ENCODE data around the gene FBF1.

FBF1 gene

DNA sequence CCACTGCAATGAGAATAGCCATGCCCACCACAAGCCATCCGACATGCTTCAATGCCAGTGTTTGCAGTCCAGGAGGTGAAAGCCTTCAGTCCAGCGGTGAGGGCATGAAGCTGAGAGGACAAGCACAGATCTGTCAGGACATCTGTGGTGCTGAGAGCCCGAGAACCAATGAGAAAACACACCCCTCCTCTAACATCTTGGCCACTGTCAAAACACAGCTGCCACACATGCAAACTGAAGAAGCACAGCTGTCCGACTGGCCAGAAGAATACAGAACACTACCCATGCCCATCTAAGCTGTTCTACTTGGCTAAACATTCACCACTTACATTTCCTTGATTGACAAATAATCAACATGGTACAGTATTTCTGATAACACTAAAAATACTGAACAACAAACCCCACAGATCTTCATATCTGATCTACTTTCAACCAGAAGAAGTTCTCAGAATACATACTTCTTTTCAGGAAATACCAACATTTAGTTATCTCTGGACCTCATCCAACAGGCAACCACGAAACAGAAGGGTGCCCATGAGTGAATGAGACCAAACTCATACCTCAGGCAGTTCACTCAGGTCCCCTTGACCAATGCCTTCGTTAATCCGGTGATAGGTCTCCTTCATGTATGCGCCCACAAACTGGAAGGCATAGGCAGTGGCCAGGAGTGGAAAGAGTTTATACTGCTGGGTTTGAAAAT, 10.2 kb upstream of the FBF1 start:
- peak; percentile 28 for DNase-seq

DNA sequence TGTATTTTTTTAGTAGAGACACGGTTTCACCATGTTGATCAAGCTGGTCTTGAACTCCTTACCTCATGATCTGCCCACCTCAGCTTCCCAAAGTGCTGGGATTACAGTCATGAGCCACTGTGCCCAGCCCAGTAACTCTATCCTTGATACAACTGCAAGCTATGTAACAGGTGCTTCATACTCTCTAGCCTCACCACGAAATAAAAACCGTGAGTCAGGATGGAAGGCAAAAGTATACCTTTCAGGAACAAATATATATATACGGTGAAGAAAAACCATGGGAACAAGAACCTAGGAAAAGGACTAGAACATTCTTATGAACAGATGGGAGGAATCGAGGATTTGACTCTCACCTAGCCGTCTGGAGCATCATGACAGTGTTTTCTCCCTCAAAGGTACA, 9.6 kb upstream of the FBF1 start:
- DNase-seq, result no peak

DNA sequence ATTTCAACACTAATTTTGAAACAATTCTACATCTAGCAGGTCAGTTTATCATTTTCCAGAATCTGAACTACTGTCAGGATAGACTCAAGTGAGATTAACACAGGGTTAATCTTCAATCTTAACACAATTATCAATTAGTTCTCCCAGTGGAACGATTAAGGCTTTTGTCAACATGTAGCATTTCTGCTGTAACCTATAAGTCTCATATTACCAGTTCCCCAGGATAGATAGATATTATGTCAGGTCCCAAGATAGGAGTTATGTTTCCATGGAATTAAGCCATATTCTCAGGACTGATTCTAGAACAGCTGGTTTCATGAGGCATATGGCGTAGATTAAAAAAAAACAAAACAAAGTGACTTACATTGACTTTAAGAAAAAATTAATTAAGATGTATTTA, 4.4 kb upstream of the FBF1 start:
- DNase-seq, result no peak

DNA sequence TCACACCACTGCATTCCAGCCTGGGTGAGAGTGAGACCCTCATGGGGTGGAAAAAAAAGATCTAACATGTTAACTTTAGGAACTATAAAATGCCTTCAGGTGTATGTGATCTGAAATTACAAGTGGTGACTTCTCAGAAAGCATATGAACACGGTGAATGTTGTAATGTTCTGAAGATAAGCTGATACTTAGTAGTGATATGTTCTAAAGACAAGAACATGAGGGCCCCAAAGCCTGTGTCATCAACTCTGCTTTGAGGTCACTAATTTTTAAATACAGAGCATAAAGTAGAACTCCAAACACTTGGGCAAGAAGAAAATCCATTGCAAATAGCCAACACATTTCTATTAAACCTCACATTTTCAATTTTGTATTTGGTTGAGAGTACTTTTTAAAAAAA, 2.6 kb upstream of the FBF1 start:
- DNase-seq, result no peak

DNA sequence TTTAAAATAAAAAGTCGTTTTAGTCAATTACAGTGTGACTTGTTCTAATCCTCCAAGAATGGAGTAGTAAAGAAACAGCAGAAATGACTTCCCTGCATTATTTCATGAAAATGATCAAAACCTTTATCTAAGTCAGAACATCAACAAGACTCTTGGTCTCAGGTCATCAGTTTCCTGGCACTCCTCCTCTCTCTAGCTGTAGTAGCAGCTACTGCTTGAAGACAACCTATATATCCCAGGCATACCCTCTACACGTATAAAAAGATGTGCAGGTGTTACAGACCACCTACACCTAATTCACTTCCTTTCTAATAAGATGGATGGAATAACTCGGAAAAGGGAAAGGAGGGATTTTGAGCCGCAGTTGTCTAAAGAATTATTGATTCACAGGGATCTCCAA, 1.6 kb upstream of the FBF1 start:
- no peak for DNase-seq

DNA sequence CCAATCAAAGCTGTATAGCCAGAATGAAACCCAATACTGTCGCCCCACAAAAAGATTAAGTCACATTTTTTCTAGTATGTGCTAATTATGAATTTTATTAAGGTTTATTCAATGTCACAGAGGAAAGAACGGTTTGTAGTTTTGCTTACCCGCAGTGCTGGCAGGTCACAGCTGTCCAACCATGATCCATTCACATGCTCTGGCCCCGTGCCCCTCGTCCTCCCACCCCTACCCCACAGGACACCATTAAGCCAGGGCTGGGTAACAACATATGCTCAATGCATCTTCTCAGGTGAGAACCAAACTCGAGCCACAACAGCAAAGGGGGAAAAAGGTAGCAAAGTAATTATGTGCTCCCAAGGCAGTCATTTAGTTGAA, 589 bp upstream of the FBF1 start:
- no peak for DNase-seq

DNA sequence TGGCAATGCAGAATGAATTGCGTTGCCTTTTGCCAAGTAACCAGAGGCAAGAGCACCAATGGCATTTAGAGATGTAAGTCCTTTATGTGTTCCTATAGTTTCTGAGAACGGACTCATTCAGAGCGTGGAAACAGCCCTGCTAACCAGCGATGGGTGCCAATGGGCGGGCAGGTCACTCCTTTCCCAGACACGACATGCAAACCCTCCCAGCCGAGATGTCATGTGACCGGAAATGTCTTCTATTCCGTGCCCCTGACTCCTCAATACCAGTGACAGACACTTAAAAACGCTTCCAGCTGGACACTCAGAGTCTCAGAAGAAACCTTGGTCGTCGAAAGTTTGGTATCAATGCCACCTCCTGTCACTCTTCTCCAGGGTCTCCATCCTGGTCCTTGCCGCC, 3.2 kb downstream of the FBF1 start:
- DNase-seq, result no peak

DNA sequence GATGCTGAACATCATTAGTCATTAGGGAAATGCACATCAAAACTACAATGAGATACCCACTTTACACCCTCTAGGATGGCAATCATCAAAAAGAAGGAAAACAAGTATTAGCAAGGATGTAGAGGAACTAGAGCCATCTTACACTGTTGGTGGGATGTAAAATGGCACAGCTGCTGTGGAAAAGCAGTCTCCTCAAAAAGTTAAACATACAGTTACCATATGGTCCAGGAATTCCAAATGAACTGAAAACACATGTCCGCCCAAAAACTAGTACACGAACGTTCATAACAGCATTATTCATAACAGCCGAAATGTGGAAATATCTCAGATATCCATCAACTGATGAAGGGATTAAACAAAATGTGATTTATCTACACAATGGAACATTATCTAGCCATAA, 7.0 kb downstream of the FBF1 start:
- DNase-seq, result peak; percentile 40

DNA sequence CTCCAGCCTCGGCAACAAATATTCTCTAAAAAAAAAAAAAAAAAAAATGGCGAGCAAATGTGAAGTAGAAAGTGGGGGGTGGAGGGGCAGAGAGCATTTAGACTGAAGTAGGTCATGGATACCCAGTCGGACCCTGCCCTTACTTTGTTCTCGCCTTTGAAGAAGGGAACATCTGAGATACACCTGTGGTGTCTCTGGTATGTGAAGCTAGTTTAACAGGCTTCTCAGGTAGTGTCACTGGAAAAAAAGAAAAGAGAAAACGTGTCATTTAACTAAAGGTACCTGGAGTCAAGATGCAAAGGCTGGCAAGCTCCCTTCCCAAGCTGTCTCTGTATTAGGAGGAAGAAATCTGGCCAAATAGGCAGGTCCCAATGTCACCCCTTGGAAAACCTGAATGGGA, 8.0 kb downstream of the FBF1 start:
- no peak for DNase-seq

DNA sequence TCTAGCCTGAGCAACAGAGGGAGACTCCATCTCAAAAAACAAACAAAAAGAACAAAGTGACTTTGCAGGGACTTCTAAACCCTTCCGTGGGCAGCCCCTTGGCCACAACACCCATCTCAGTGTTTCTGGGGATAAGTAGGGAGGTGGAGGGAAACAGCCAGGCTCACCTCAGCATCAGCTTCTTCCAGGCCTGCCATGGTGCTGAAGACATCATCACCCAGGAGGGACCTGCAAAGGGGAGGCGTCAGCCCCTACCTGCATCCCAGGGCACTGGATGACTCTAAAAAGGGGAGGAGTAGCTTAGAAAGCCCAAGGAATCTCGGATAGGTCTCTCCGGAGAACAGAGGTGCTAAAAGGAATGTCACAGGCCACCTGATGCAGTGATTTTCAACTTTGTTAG, 9.8 kb downstream of the FBF1 start:
- DNase-seq, result no peak

DNA sequence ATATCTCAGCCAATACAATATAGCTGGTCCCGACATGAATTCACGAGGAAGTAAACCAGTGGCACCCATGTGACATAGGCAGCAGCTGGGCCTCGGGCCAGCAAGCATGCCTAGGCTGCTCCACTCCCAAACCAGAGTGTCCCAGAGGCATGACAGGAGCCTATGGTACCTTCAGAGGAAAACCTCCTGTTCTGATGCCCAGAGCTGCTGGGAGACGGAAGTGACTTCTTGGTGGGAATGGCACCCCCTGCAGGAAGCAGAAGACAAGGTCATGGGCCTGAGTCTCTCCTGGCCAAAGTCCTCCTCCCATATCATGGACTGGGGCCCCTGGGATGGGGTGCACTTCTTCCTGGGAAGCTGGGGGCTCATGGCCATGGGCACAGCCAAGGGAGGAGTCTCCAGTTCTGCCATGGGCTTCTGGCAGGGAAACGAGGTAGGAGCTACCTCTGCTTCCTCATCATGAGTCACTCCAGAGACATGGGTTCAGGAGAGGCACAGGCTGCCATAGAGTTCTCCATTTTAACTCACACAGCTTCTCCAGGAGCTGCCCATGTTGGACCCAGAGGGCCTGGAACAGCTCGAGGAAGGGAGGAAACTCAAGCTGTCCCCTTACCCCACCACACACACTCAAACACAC, 13.4 kb downstream of the FBF1 start:
- DNase-seq, result no peak

DNA sequence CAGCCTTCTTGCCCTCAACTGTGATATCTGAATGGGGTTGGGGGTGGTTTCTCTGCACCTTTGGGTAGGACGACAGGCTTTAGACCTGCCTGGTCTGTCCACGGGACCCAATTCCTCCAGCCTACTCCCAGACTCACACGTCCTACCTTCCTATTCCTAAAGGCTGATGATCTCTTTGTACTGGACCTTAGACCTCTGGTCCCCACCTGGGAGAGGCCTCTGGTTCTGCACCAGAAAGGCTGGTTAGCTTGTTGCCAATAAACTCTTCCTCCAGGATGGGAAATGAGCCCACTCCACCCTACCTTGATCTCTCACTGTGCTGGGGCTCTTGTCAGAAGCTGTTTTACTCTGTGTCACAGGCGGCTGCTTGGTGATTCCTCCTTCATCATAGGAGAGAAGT, 14.4 kb downstream of the FBF1 start:
- DNase-seq, result no peak

DNA sequence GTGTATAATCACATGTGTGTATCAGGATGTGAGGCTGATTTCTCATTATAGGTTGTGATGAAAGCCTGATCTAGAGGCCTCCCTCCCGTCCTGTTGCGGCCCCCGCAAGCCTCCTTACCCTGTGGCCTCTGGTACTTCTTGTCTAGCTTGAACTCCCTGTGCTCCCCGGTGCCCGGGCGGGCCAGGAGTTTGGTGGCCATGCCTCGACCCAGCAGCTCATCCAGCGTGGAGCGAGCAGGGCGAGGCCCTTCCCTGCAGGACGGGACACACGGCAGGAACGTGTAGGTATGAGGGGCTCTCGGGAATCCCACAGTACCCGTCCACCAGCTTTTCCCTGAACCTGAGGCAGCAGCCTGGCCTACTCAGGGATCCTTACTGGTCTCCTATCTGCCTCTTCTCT, 14.9 kb downstream of the FBF1 start:
- no peak for DNase-seq

DNA sequence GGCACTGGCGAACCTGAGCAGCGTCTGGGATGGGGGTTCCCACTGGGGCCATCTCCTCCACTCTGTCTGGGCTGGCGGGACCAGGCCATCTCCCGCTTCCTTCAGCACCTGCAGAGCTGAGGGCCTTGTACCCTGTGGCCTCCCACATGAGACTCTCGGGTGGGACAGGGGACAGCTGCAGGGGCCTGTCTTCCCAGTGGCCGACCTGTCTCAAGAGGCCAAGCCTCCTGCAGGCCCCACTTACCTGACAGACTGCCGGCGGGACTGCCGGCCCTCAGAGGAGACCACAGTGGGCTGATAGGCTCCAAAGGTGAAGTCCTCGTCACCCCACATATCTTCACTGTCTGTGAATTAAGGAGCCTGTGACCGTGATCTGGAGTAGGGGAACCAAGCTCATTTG, 15.7 kb downstream of the FBF1 start:
- no peak for DNase-seq

DNA sequence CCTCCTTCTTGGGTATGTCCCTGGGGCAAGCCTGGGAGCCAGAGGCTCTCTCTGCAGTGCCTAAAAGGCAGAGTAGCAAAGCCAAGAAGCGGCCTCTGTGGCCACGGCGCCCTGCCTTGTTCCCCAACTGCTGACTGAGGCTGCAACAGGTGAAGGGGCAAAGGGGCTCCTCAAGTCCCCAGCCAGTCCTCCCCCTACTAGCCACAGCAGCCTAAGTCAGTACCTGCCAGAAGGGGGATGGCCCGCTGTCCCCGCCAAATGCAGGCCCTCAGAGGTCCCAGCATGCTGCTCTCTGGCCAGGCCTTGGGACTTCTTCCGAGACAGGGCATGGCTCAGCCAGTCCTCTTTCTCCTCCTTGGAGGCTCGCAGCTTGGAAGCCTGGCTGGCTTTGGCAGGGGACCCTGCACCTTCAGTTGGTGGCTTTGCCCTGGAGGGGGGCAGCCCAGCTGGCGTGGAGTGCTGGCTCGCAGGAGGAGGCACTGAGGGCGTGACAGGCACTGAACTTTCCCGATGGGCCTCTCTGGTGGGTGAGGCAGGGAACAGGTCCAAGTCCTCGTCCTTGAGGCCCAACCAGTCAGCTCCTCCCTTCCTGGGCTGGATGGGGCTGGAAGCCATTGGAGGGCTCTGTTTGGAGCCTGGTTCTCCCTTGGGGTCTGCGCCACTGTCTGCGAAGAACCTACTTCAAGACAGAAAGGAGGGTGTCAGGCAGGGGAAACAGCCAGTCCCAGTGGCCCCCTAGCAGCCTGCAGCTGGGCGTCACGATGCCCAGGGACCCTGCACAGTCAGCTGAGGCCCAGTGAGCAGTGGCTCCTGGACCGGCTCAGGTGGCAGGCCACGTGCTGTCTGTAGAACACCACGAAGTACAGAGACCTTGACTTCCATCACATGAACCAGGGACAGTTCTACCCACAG, 17.6 kb downstream of the FBF1 start:
- DNase-seq, result no peak

DNA sequence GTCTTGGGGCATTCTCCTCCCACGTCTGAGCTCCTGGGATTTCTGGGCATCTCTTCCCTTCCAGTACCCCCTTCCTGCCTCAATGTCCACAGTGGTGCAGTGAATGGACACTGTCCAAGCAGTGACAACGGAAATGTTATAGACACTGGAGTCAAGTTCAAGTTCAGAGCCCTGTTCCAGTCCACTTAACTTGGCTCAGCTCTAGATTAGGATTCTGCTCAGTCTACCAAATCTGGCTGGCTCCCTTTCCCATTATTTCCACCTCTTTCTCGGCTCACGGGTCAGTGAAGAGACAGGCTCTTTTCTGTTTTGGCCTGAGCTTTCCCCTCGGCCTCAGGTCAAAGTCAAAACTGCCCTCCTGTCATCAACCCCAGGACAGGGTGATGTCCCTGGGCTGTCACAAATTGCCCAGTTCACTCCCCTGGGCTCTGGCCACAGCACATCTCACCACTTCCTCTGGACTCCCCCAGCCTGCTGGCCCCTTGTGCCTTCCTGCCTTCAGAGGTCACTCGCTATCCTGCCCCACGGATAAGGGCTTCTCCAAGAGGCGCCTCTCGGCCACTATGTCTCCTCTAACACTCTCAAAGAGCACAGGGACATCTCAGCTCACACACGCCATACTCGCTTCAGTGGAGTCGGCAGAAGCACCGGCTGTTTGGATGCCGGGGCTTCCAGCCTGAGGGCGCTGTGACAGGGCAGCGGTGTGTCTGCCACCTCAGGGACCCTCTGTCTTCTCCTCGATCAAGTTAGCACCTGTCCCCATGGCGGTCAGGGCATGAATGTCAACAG, 18.5 kb downstream of the FBF1 start:
- no peak for DNase-seq

DNA sequence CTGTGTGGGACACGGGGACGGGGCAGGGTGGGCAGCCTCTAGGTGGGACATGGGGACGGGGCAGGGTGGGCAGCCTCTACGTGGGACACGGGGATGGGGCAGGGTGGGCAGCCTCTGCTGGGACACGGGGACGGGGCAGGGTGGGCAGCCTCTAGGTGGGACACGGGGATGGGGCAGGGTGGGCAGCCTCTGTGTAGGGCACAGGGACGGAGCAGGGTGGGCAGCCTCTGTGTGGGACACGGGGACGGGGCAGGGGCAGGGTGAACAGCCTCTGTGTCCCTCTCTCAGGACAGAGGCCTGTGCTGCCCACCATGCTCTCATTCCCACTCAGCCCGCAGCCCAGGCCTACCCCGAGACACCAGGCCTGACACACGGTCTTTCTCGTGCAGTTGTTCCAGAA, 19.2 kb downstream of the FBF1 start:
- no peak for DNase-seq

DNA sequence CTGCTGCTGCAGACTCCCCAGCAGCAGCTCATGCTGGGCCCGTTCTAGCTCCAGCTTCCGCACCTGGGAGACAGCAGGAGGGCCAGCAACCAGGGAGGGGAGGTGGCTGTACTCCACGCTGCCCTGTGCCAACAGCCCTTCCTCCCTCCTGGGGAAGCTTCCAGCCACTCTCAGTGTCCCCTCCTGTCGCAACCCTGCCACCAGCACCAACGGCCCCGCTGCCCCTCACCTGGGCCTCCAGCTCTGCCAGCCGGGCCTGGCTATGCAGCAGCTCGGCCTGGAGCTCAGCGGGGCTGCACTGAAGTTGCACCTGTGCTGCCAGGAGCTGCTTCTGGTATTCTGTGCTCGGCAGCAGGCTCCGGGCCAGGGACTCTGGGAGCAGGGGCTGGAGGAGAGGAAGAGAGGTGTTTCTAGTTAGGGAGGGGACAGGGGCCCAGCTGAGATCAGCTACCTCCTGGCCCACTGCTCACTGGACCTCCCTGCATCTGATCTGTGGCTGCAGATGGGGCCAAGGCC, 20.7 kb downstream of the FBF1 start:
- no peak for DNase-seq

DNA sequence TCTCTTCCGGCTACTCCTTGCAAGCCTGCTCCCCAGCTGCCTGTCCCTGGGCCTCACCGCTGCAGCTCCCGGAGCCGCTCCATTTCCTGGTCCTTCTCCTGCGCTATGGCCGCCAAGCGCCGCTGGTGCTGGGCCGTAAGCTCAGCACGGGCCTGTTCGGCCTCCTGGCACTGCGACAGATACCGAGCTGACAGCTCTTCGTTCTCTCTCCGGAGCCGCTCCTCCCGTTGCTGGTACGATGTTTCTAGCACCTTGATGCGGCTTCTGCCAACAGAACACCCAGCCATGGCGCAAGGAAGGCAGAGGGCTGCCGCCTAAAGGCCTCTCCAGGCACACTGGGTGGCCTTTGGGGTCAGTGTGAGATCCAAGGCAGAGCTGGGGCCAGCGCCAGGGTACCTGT, 21.2 kb downstream of the FBF1 start:
- no peak for DNase-seq

DNA sequence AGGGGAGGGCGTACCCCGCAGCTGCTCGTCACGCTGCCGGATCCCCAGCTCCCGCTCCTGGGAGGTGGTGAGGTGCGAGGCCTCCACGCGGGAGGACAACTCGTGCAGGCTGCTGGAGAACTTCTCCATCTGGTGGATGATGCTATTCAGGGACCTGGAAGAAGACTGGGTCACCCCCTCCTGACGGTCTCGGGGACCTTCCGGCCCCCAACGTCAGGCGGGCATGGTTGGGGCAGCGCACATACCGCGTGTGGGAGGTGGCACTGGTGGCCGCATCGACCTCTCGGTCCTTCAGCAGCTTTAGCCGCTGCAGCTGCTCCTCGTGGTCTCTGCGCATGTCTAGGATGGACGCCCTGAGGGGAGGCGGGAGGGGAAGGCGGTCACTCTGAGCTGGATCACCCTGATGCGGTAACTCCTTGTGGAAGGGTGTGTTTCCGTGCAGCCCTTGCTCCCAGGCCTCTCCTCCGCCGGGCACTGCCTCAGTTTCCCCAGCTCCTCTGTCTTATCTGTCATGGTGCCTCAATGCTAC, 22.9 kb downstream of the FBF1 start:
- no peak for DNase-seq

DNA sequence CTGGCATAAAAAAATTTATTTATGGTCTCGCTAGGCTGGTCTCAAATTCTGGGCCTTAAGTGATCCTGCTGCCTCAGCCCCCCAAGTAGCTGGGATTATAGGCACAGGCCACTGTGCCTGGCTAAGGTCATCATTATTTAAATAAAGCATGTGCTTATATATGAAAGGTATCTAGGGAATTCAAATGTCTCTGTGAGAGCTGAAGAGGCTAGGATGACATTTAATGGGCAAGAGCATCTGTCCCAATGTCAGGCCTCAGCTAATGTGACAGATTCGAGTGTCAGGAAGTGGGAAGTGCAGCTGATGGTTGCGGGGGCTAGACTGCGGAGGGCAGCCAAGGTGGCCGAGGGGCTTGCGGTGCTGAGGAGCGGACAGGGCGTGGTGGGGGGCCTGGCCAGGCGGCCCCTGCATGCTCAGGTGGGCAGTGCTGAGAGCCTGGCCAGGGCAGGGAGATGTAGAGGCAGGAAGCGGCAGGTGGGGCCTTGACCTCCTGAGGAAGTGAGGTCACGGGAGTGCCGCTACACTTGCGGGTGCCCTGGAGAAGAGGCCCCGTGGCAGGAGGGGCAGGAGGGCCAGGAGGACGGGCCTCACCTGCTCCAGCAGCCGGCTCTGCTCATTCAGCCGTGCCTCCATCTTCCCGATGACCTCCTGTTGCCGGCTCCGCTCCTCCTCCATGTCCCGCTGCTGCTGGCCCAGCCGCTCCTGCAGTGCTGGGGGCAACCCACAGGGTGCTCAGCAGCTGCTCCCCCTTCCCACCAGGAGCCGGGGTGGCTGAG, 23.5 kb downstream of the FBF1 start:
- DNase-seq, result no peak

DNA sequence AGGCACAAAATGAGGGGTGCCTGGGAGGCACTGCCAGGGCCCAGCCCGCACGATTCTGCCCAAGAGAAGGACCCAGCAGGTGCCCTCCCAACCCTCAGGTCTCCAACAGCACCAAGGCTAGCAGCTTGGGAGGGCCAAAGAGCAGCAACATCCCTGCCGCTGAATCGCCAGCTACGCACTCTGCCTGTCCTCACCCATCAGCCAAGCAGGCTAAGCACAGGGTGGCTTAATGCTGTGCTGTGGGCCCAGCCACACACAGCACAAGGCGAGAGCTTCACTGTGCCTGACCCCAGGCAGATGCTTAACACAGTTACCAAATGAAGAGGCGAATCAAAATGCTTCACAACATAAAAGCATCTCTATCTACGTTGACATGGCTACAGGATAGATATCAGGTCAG, 25.6 kb downstream of the FBF1 start:
- no peak for DNase-seq

Measured in fibroblast of skin of right quadriceps (primary cell).